SK-N-SH treated with all-trans-retinoic acid at 6 μM for 48 hours (cell line): ENCODE results near the gene MBD5.

Experiments used
- ARNTL ChIP-seq: fragments of 450-650 bp; formaldehyde crosslinking; IDR thresholded peaks from 2 replicates; pipeline ENCODE4 v1.5.0; 2020; ENCODE audit warnings: low read depth, mild to moderate bottlenecking, moderate library complexity, borderline replicate concordance
- PPARA ChIP-seq: fragments of 250-450 bp; sonication (Bioruptor Pico); IDR thresholded peaks from 2 replicates; pipeline ENCODE4 v1.5.0; 2020; ENCODE audit warnings: mild to moderate bottlenecking, borderline replicate concordance
- TCF4 ChIP-seq: fragments of 250-450 bp; sonication (Bioruptor Pico); IDR thresholded peaks from 2 replicates; pipeline ENCODE4 v1.8.0; 2021; ENCODE audit warnings: mild to moderate bottlenecking, moderate library complexity, borderline replicate concordance
- TOX ChIP-seq: fragments of 250-450 bp; sonication (Bioruptor Pico); IDR thresholded peaks from 2 replicates; pipeline ENCODE4 v1.8.0; 2021; ENCODE audit warnings: mild to moderate bottlenecking, moderate library complexity, borderline replicate concordance
- ZFP3 ChIP-seq: fragments of 250-450 bp; sonication (Bioruptor Pico); IDR thresholded peaks from 2 replicates; pipeline ENCODE4 v1.5.0; 2020; ENCODE audit warnings: mild to moderate bottlenecking, moderate library complexity
- ZFP30 ChIP-seq: fragments of 450-650 bp; formaldehyde crosslinking; IDR thresholded peaks from 2 replicates; pipeline ENCODE4 v1.5.0; 2022; ENCODE audit warnings: mild to moderate bottlenecking, moderate library complexity
- ZNF565 ChIP-seq: fragments of 450-650 bp; formaldehyde crosslinking; conservative IDR thresholded peaks from 2 replicates; pipeline ENCODE4 v1.5.0; 2020; ENCODE audit warnings: low read depth, mild to moderate bottlenecking, moderate library complexity
- ZNF8 ChIP-seq: fragments of 450-650 bp; formaldehyde crosslinking; IDR thresholded peaks from 2 replicates; pipeline ENCODE4 v1.5.0; 2020; ENCODE audit warnings: mild to moderate bottlenecking, moderate library complexity
- TF ChIP-seq, protein P1 (sequence below): fragments of 250-450 bp; sonication (Bioruptor Pico); IDR thresholded peaks from 2 replicates; pipeline ENCODE4 v1.8.0; 2020; ENCODE audit warnings: mild to moderate bottlenecking, moderate library complexity, borderline replicate concordance
- TF ChIP-seq, protein P2 (sequence below): fragments of 250-450 bp; sonication (Bioruptor Pico); IDR thresholded peaks from 2 replicates; pipeline ENCODE4 v1.5.1; 2021; ENCODE audit warnings: mild to moderate bottlenecking, moderate library complexity
- TF ChIP-seq, protein P3 (sequence below): fragments of 250-450 bp; sonication (Bioruptor Pico); IDR thresholded peaks from 2 replicates; pipeline ENCODE4 v1.5.0; 2020; ENCODE audit warnings: mild to moderate bottlenecking, moderate library complexity

DNA sequence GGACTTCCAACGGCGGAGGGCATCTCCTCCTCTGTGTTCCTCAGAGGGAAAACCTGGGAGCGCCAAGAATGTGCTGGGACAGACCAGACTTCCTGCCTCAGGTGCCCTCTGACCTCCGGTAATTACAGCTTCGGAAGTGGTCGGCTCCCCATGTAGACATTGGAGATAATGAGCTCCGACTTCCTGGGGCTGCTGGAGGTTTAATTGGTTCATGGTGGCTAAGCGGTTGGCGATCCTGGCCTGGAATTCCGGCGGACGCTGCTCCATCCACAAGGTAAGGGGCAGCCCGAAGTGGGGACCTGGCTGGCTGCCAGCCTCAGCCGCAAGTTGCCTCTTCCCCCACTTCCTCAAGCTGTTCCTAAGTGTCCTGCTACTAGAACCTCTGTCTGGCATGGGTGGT, 540.5 kb downstream of the MBD5 start:
- TF ChIP-seq ARNTL (CRISPR knock-in tag) (no peak), ZNF565 (CRISPR knock-in tag) (no peak), ZNF8 (CRISPR knock-in tag) (no peak), ZFP30 (CRISPR knock-in tag) (no peak), PPARA (CRISPR knock-in tag) (no peak), ZFP3 (CRISPR knock-in tag) (no peak), TCF4 (CRISPR knock-in tag) (no peak), TOX (CRISPR knock-in tag) (no peak)
- TF ChIP-seq, protein P1, sequence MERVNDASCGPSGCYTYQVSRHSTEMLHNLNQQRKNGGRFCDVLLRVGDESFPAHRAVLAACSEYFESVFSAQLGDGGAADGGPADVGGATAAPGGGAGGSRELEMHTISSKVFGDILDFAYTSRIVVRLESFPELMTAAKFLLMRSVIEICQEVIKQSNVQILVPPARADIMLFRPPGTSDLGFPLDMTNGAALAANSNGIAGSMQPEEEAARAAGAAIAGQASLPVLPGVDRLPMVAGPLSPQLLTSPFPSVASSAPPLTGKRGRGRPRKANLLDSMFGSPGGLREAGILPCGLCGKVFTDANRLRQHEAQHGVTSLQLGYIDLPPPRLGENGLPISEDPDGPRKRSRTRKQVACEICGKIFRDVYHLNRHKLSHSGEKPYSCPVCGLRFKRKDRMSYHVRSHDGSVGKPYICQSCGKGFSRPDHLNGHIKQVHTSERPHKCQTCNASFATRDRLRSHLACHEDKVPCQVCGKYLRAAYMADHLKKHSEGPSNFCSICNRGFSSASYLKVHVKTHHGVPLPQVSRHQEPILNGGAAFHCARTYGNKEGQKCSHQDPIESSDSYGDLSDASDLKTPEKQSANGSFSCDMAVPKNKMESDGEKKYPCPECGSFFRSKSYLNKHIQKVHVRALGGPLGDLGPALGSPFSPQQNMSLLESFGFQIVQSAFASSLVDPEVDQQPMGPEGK (CRISPR knock-in tag) = no peak
- TF ChIP-seq, protein P2, sequence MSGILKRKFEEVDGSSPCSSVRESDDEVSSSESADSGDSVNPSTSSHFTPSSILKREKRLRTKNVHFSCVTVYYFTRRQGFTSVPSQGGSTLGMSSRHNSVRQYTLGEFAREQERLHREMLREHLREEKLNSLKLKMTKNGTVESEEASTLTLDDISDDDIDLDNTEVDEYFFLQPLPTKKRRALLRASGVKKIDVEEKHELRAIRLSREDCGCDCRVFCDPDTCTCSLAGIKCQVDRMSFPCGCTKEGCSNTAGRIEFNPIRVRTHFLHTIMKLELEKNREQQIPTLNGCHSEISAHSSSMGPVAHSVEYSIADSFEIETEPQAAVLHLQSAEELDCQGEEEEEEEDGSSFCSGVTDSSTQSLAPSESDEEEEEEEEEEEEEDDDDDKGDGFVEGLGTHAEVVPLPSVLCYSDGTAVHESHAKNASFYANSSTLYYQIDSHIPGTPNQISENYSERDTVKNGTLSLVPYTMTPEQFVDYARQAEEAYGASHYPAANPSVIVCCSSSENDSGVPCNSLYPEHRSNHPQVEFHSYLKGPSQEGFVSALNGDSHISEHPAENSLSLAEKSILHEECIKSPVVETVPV (CRISPR knock-in tag) = no peak
- TF ChIP-seq, protein P3, sequence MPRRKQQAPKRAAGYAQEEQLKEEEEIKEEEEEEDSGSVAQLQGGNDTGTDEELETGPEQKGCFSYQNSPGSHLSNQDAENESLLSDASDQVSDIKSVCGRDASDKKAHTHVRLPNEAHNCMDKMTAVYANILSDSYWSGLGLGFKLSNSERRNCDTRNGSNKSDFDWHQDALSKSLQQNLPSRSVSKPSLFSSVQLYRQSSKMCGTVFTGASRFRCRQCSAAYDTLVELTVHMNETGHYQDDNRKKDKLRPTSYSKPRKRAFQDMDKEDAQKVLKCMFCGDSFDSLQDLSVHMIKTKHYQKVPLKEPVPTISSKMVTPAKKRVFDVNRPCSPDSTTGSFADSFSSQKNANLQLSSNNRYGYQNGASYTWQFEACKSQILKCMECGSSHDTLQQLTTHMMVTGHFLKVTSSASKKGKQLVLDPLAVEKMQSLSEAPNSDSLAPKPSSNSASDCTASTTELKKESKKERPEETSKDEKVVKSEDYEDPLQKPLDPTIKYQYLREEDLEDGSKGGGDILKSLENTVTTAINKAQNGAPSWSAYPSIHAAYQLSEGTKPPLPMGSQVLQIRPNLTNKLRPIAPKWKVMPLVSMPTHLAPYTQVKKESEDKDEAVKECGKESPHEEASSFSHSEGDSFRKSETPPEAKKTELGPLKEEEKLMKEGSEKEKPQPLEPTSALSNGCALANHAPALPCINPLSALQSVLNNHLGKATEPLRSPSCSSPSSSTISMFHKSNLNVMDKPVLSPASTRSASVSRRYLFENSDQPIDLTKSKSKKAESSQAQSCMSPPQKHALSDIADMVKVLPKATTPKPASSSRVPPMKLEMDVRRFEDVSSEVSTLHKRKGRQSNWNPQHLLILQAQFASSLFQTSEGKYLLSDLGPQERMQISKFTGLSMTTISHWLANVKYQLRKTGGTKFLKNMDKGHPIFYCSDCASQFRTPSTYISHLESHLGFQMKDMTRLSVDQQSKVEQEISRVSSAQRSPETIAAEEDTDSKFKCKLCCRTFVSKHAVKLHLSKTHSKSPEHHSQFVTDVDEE (CRISPR knock-in tag) = no peak
